Heart right ventricle (tissue), 16 donors: Measurements from ENCODE around the gene VSTM5. TPM values are rescaled to one million over a fixed set of nuclear protein-coding genes. Genes with fewer than 3 reads are reported as not detected.

Experiments
- ATAC-seq, 8 donors: fragments of 200-7000 bp; cut with Tn5 transposase; one replicate each; pipeline ENCODE4 v1.9.1; 2020; ENCODE audit warnings: mild to moderate bottlenecking in 8 of 8, moderate library complexity in 8 of 8, moderate number of reproducible peaks in 1 of 8
- DNase-seq, 2 donors: peaks; one replicate each; pipeline ENCODE4 v3.0.0-alpha.2; 2020
- H3K27ac ChIP-seq, 10 donors: fragments of 200-600 bp; sonication (generic) in 2 of 10; one replicate each; pipeline versions ENCODE4 v1.5.0 to v1.8.0; 2020 to 2022; ENCODE audit warnings: mild to moderate bottlenecking in 3 of 10
- H3K27me3 ChIP-seq, 7 donors: fragments of 200-600 bp; one replicate each; pipeline ENCODE4 v1.8.0; 2021 to 2022; ENCODE audit warnings: mild to moderate bottlenecking in 2 of 7
- H3K36me3 ChIP-seq, 9 donors: fragments of 200-600 bp; sonication (generic) in 1 of 9; one replicate each; pipeline versions ENCODE4 v1.5.0 to v1.8.0; 2020 to 2022; ENCODE audit warnings: mild to moderate bottlenecking in 2 of 9
- H3K4me1 ChIP-seq, 9 donors: fragments of 200-600 bp; sonication (generic) in 1 of 9; one replicate each; pipeline versions ENCODE4 v1.5.0 to v1.8.0; 2020 to 2022; ENCODE audit warnings: mild to moderate bottlenecking in 4 of 9
- H3K4me3 ChIP-seq, 10 donors: fragments of 200-600 bp; sonication (generic) in 2 of 10; one replicate each; pipeline versions ENCODE4 v1.5.0 to v1.8.0; 2020 to 2022; ENCODE audit warnings: mild to moderate bottlenecking in 7 of 10, moderate library complexity in 2 of 10
- H3K9me3 ChIP-seq, 11 donors: fragments of 200-600 bp in 10 of 11; sonication (generic) in 2 of 11; one replicate each; pipeline versions ENCODE4 v1.5.0 to v1.8.0; 2013 to 2022; ENCODE audit warnings: mild to moderate bottlenecking in 2 of 11, control low read depth in 1 of 11, moderate library complexity in 1 of 11
- WGBS, 2 donors: extraction: QIAGEN DNeasy Blood & Tissue Kit; methylation state at CpG; one replicate each; pipeline ENCODE4 v1.1.7; 2013; ENCODE audit warnings: inconsistent platforms in 1 of 2; 5-methylcytosine and 5-hydroxymethylcytosine counted together
- intact Hi-C, 10 donors: fragments of 100-400 bp; cut with DNase I; formaldehyde crosslinking; loops; one replicate each; pipeline versions ENCODE4 v1.11.1 to v1.14.2; 2022
- polyA plus RNA-seq, 2 donors: library from polyadenylated mRNA; stranded (reverse); fragments of 200-250 nt; gene quantifications; one replicate each; pipeline ENCODE4 v1.2.3, GENCODE V29; 2013
- total RNA-seq, 10 donors: library from RNA; stranded (reverse); fragmentation: NEBNext Ultra II Directional in 3 of 10; extraction: Animal tissue kit (Norgen Biotek cat#: 25700) in 3 of 10; gene quantifications; one replicate each; pipeline versions ENCODE4 v1.2.1 to v1.2.4, GENCODE V29; 2021 to 2023
- TF ChIP-seq, protein P1 (sequence below), 9 donors: fragments of 200-600 bp; sonication (generic) in 2 of 9; IDR thresholded peaks; one replicate each; pipeline versions ENCODE4 v1.5.0 to v1.8.0; 2021 to 2022; ENCODE audit warnings: antibody characterized with exemption in 9 of 9, mild to moderate bottlenecking in 5 of 9, moderate library complexity in 1 of 9
- donor health status: Arrhythmogenic right ventricular cardiomyopathy.
- donor health status: ischemic (EF 13 %, LVEDD 7.1; RV severe dilation, severe dysfunction).
- donor health status: healthy with polysubstance abuse.
- donor health status: DM: no; HTN: yes; CAD: no.
- donor health status: DM: no; HTN: no; CAD: no.
- donor health status: ischemic (EF 25% LVEDD 6.9; RV normal size, moderate dysfunction).
- donor health status: ischemic (EF 25% LVEDD 5.7; RV mildly dilated, moderate dysfunction).
- donor health status: healthy.
- donor health status: DM: yes; HTN: yes; CAD: no.
- donor health status: Ischemic cardiomyopathy.
- donor health status: ischemic (EF 35%, LVEDD 5.7; RV mildly dilated, moderate dysfunction).
- donor health status: nonischemic (EF 11% LVEDD 7.7; RV severe dilation, severe dysfunction).
- donor health status: DM: yes; HTN: yes; CAD: no.
- donor health status: PGD.
- donor health status: ischemic (EF 29% LVEDD 5.4; RV normal size, mild dysfunction).
- donor health status: nonischemic (EF 23%, LVEDD 6.1; RV moderate dilation, normal function).

VSTM5 gene
- total and polyA plus RNA-seq, 12 donors, result 0.06 to 0.37 (median 0.20) TPM; not detected in 5

- Histone ChIP-seq H3K27me3 (no peaks in the 10 kb centered on the region), H3K9me3 (no peaks in the 10 kb centered on the region), H3K36me3 (peaks cover 0 to 92% (median 59%) of the 10 kb centered on the region in 9 donors), H3K4me1 (peaks cover 2 to 18% (median 12%) of the 10 kb centered on the region in 9 donors), H3K4me3 (no peak overlapping the region), H3K27ac (no peak overlapping the region)
- intact Hi-C loops, result no loop called here
- TF ChIP-seq, protein P1, sequence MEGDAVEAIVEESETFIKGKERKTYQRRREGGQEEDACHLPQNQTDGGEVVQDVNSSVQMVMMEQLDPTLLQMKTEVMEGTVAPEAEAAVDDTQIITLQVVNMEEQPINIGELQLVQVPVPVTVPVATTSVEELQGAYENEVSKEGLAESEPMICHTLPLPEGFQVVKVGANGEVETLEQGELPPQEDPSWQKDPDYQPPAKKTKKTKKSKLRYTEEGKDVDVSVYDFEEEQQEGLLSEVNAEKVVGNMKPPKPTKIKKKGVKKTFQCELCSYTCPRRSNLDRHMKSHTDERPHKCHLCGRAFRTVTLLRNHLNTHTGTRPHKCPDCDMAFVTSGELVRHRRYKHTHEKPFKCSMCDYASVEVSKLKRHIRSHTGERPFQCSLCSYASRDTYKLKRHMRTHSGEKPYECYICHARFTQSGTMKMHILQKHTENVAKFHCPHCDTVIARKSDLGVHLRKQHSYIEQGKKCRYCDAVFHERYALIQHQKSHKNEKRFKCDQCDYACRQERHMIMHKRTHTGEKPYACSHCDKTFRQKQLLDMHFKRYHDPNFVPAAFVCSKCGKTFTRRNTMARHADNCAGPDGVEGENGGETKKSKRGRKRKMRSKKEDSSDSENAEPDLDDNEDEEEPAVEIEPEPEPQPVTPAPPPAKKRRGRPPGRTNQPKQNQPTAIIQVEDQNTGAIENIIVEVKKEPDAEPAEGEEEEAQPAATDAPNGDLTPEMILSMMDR (IDR thresholded peaks at IDR 0.05), result no peak
- no peak for ATAC-seq
- 84 to 94% methylated on average over 5 of the region's 5 CpGs for WGBS, 2 donors
- DNase-seq, result no peak
Observed at GRCh38 chr11:93791493-93791892, 58.9 kb downstream of the VSTM5 start.

- intact Hi-C loops, result loop anchor here in 7 of 10 donors (1.0 to 5.0 kb wide), 3 partner anchors 43 to 44 kb away; partner anchors contain the start of genes C11orf54 (in 7 of the 7) and TAF1D (in 7 of the 7)
- Histone ChIP-seq H3K4me1 (peaks cover 7 to 40% (median 34%) of the 10 kb centered on the region in 9 donors), H3K27ac (peak overlapping the region; percentile 67 to 98 (median 95)), H3K4me3 (peak overlapping the region; percentile 78 to 99 (median 96)), H3K27me3 (no peaks in the 10 kb centered on the region), H3K9me3 (no peaks in the 10 kb centered on the region), H3K36me3 (peaks cover 0 to 26% (median 5%) of the 10 kb centered on the region in 9 donors)
- DNase-seq, result no peak
- TF ChIP-seq, protein P1 (IDR thresholded peaks at IDR 0.05), result no peak
- WGBS, 2 donors, result 1% methylated on average over 13 of the region's 13 CpGs
- no peak for ATAC-seq
Observed at GRCh38 chr11:93784935-93785360, 65.5 kb downstream of the VSTM5 start.

DNA sequence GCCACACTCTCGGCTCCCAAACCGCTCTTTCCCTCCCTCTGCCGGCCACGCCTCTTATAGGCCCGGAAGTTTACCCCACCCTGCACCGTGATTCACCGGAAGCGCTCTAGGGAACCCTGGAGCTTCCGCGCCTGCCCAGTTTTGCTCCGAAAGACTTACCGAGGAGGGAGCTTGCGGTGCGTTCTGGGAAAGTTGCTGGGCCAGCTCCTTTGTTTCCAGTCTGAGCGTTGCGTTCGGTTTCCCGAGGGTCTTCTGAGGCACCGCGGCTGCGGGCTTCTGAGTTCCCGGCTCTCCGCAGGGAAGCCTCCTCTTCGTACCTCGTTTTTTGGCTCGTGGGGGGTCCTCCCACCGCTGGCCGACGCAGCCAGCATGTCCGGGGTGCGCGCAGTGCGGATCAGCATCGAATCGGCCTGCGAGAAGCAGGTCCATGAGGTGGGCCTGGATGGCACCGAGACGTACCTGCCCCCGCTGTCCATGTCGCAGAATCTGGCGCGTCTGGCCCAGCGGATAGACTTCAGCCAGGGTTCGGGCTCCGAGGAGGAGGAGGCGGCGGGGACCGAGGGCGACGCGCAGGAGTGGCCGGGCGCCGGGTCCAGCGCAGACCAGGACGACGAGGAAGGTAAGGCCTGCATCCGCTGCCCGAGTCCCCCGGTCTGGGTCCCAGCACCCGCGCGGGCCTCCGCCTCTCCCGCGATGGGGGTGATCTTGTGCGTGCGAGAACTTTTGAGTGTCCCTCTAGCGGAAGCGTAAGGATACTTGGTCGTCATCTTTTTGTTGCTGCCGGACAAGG is 66.1 kb downstream of the VSTM5 start, which contains the start of gene MED17:
TSS of gene MED17 (plus strand) at position 138 of the 790 bp plus-strand sequence. CDS start at position 370, 232 bp downstream.
- DNase-seq (peak; percentile 90 to 95), ATAC-seq (peak; percentile 99 to 100 (median 100))
- intact Hi-C loops, result loop anchor here in 7 of 10 donors (1.0 to 5.0 kb wide), 3 partner anchors 42 to 44 kb away; partner anchors contain the start of genes C11orf54 (in 7 of the 7) and TAF1D (in 7 of the 7)
- WGBS, 2 donors, result 0% methylated on average over 72 of the region's 72 CpGs
- Histone ChIP-seq H3K9me3 (no peaks in the 10 kb centered on the region), H3K36me3 (peaks cover 0 to 20% (median 5%) of the 10 kb centered on the region in 9 donors), H3K4me1 (peaks cover 7 to 40% (median 34%) of the 10 kb centered on the region in 9 donors), H3K27me3 (no peaks in the 10 kb centered on the region), H3K27ac (peak within 1 kb of the TSS; percentile 67 to 98 (median 95)), H3K4me3 (peak within 1 kb of the TSS; percentile 78 to 99 (median 96))
- TF ChIP-seq, protein P1 (IDR thresholded peaks at IDR 0.05), result peak in 7 of 9 donors; percentile 38 to 69 (median 49)

DNA sequence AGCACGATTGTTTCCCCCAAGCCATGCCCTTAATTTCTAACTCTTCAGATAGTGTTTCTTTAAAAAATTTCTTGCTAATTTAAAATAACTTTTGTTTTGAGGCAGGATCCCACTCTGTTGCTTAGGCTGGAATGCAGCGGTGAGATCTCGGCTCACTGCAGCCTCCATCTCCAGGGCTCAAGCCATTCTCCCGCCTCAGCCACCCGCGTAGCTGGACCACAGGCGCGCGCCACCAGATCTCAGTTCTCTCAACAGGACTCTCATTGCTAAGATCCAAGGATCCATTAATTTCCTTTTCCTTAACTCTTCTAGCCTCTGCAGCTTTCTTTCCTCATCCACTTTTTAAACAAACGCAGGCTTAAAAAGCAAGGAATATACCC is 66.7 kb downstream of the VSTM5 start:
- intact Hi-C loops, result loop anchor here in 7 of 10 donors (1.0 to 5.0 kb wide), 3 partner anchors 41 to 43 kb away; partner anchors contain the start of genes C11orf54 (in 7 of the 7) and TAF1D (in 7 of the 7)
- DNase-seq (no peak), ATAC-seq (peak; percentile 41 to 66 (median 56))
- H3K4me1 ChIP-seq, result peaks cover 7 to 40% (median 34%) of the 10 kb centered on the region in 9 donors
- WGBS, 2 donors, result 0 to 1% methylated on average over 10 of the region's 10 CpGs
- H3K27me3 ChIP-seq, result no peaks in the 10 kb centered on the region
- TF ChIP-seq, protein P1 (IDR thresholded peaks at IDR 0.05), result peak in 1 of 9 donors; percentile 20
- H3K4me3 ChIP-seq, result peak overlapping the region; percentile 78 to 99 (median 96)
- H3K27ac ChIP-seq, result peak overlapping the region; percentile 67 to 98 (median 95)
- no peaks in the 10 kb centered on the region for H3K9me3 ChIP-seq
- peaks cover 0 to 14% (median 5%) of the 10 kb centered on the region in 9 donors for H3K36me3 ChIP-seq
